Mesendoderm (in vitro differentiated cells): ENCODE data around the gene MFRP. TPM values are rescaled to one million over a fixed set of nuclear protein-coding genes. Genes with fewer than 3 reads are reported as not detected.

Source experiments
- DNase-seq: peaks from one replicate; pipeline ENCODE4 v3.0.0; 2013
- H2AK5ac ChIP-seq: 2 replicates; pipeline ENCODE4 v1.6.1; 2013; ENCODE audit warnings: low read length, inconsistent platforms
- H2BK120ac ChIP-seq: 2 replicates; pipeline ENCODE4 v1.6.1; 2013; ENCODE audit warnings: low read depth, mild to moderate bottlenecking, low read length, moderate library complexity, mixed read lengths
- H2BK15ac ChIP-seq: replicated peaks from 2 replicates; pipeline ENCODE4 v1.6.1; 2013; ENCODE audit warnings: low read depth, mild to moderate bottlenecking, moderate library complexity
- H2BK5ac ChIP-seq: 2 replicates; pipeline ENCODE4 v1.6.1; 2013; ENCODE audit warnings: low read length, inconsistent platforms
- H3K18ac ChIP-seq: 2 replicates; pipeline ENCODE4 v1.6.1; 2013; ENCODE audit warnings: mild to moderate bottlenecking, low read length, mixed read lengths
- H3K23ac ChIP-seq: one replicate; pipeline ENCODE4 v1.6.1; 2013; ENCODE audit warnings: low read length
- H3K27ac ChIP-seq: 2 replicates; pipeline ENCODE4 v1.5.1; 2013; ENCODE audit warnings: low read depth, mild to moderate bottlenecking, inconsistent platforms, low read length, moderate library complexity
- H3K27me3 ChIP-seq: 2 replicates; pipeline ENCODE4 v1.6.1; 2013; ENCODE audit warnings: low read length, control low read depth, mild to moderate bottlenecking, inconsistent platforms; ENCODE audit not compliant: insufficient read depth, poor library complexity
- H3K36me3 ChIP-seq: 2 replicates; pipeline ENCODE4 v1.6.1; 2013; ENCODE audit warnings: low read length, inconsistent platforms; ENCODE audit not compliant: control insufficient read depth, insufficient read depth
- H3K4ac ChIP-seq: one replicate; pipeline ENCODE4 v1.6.1; 2013; ENCODE audit warnings: low read depth, mild to moderate bottlenecking, low read length, moderate library complexity
- H3K4me1 ChIP-seq: 2 replicates; pipeline ENCODE4 v1.6.1; 2013; ENCODE audit warnings: low read depth, low read length, inconsistent platforms; ENCODE audit not compliant: control insufficient read depth
- H3K4me2 ChIP-seq: 2 replicates; pipeline ENCODE4 v1.6.1; 2013; ENCODE audit warnings: low read length
- H3K4me3 ChIP-seq: 2 replicates; pipeline ENCODE4 v1.5.1; 2013; ENCODE audit warnings: mild to moderate bottlenecking, low read length
- H3K56ac ChIP-seq: one replicate; pipeline ENCODE4 v1.6.1; 2013; ENCODE audit warnings: low read length
- H3K79me1 ChIP-seq: 2 replicates; pipeline ENCODE4 v1.6.1; 2013; ENCODE audit warnings: low read length, inconsistent platforms
- H3K79me2 ChIP-seq: 2 replicates; pipeline ENCODE4 v1.6.1; 2013; ENCODE audit warnings: mild to moderate bottlenecking, low read length; ENCODE audit not compliant: control insufficient read depth, insufficient read depth
- H3K9ac ChIP-seq: 2 replicates; pipeline ENCODE4 v1.6.1; 2013; ENCODE audit warnings: low read length, inconsistent platforms
- H4K5ac ChIP-seq: one replicate; pipeline ENCODE4 v1.6.1; 2013; ENCODE audit warnings: low read length
- H4K8ac ChIP-seq: one replicate; pipeline ENCODE4 v1.6.1; 2013; ENCODE audit warnings: low read depth, mild to moderate bottlenecking, control low read depth, low read length, moderate library complexity
- WGBS: extraction: QIAGEN DNeasy Blood & Tissue Kit; methylation state at CpG from one replicate; pipeline ENCODE4 v1.1.7; 2013; ENCODE audit warnings: low lambda C conversion rate, missing lambda C conversion rate; ENCODE audit not compliant: insufficient coverage; ENCODE audit errors: extremely low coverage; 5-methylcytosine and 5-hydroxymethylcytosine counted together
- small RNA-seq: library from polyadenylated mRNA; stranded (forward); fragments of <200 nt; extraction: miRNeasy Mini kit (QIAGEN cat#:217004); gene quantifications from one replicate; pipeline ENCODE3, GENCODE V24; 2013; ENCODE audit not compliant: insufficient read depth

The MFRP gene

GRCh38 chr11:119297938-119298337, 48.6 kb downstream of the MFRP start:
- WGBS = no CpG with 5 or more reads among the region's 3 CpGs
- no peak overlapping the region for H4K8ac ChIP-seq
- H3K9ac ChIP-seq = no peak overlapping the region
- H3K56ac ChIP-seq = no peak overlapping the region
- no peaks in the 10 kb centered on the region for H3K27me3 ChIP-seq
- no peaks in the 10 kb centered on the region for H3K4me1 ChIP-seq
- no peak overlapping the region for H3K4me2 ChIP-seq
- H4K5ac ChIP-seq = no peak overlapping the region
- H3K4me3 ChIP-seq = no peak overlapping the region
- DNase-seq = no peak
- no peaks in the 10 kb centered on the region for H3K79me1 ChIP-seq
- H3K4ac ChIP-seq = no peak overlapping the region
- no peak overlapping the region for H2AK5ac ChIP-seq
- H2BK15ac ChIP-seq = no peak overlapping the region
- no peak overlapping the region for H3K18ac ChIP-seq
- H3K36me3 ChIP-seq = peaks cover 10% of the 10 kb centered on the region
- H2BK5ac ChIP-seq = no peak overlapping the region
- no peak overlapping the region for H2BK120ac ChIP-seq
- H3K79me2 ChIP-seq = no peaks in the 10 kb centered on the region
- no peak overlapping the region for H3K27ac ChIP-seq
- no peak overlapping the region for H3K23ac ChIP-seq

- WGBS = no CpG with 5 or more reads among the region's 3 CpGs
- no peak overlapping the region for H2BK120ac ChIP-seq
- H3K27ac ChIP-seq = no peak overlapping the region
- H3K27me3 ChIP-seq = no peaks in the 10 kb centered on the region
- H3K79me2 ChIP-seq = no peaks in the 10 kb centered on the region
- H3K23ac ChIP-seq = no peak overlapping the region
- H3K18ac ChIP-seq = no peak overlapping the region
- H3K4me1 ChIP-seq = no peaks in the 10 kb centered on the region
- H3K4ac ChIP-seq = no peak overlapping the region
- DNase-seq = peak; percentile 32
- H3K4me2 ChIP-seq = no peak overlapping the region
- no peak overlapping the region for H3K4me3 ChIP-seq
- peaks cover 10% of the 10 kb centered on the region for H3K36me3 ChIP-seq
- no peak overlapping the region for H2AK5ac ChIP-seq
- no peak overlapping the region for H4K5ac ChIP-seq
- H3K79me1 ChIP-seq = no peaks in the 10 kb centered on the region
- no peak overlapping the region for H2BK15ac ChIP-seq
- no peak overlapping the region for H3K9ac ChIP-seq
- H2BK5ac ChIP-seq = no peak overlapping the region
- no peak overlapping the region for H4K8ac ChIP-seq
- no peak overlapping the region for H3K56ac ChIP-seq
Measured at GRCh38 chr11:119295178-119295577, 51.3 kb downstream of the MFRP start.

GRCh38 chr11:119293461-119293860, 53.0 kb downstream of the MFRP start:
- WGBS = no CpG with 5 or more reads among the region's 3 CpGs

GRCh38 chr11:119290894-119291497, 55.5 kb downstream of the MFRP start:
- Histone ChIP-seq H3K27ac (no peak overlapping the region), H3K27me3 (no peaks in the 10 kb centered on the region), H3K4me3 (no peak overlapping the region), H2BK120ac (no peak overlapping the region), H2BK5ac (no peak overlapping the region), H4K8ac (no peak overlapping the region), H2AK5ac (no peak overlapping the region), H3K36me3 (peaks cover 4% of the 10 kb centered on the region), H4K5ac (no peak overlapping the region), H3K9ac (no peak overlapping the region), H3K23ac (no peak overlapping the region), H3K56ac (no peak overlapping the region), H3K4me2 (no peak overlapping the region), H2BK15ac (no peak overlapping the region), H3K4ac (no peak overlapping the region), H3K4me1 (no peaks in the 10 kb centered on the region), H3K79me1 (no peaks in the 10 kb centered on the region), H3K79me2 (no peaks in the 10 kb centered on the region), H3K18ac (no peak overlapping the region)
- DNase-seq = no peak
- no CpG with 5 or more reads among the region's 10 CpGs for WGBS

More at GRCh38 chr11:119293461-119293860, 53.0 kb downstream of the MFRP start:
- no peak overlapping the region for H2AK5ac ChIP-seq
- H3K79me1 ChIP-seq = no peaks in the 10 kb centered on the region
- no peaks in the 10 kb centered on the region for H3K79me2 ChIP-seq
- H4K8ac ChIP-seq = no peak overlapping the region
- H3K56ac ChIP-seq = no peak overlapping the region
- H2BK15ac ChIP-seq = no peak overlapping the region
- H4K5ac ChIP-seq = no peak overlapping the region
- H3K4ac ChIP-seq = no peak overlapping the region
- H3K9ac ChIP-seq = no peak overlapping the region
- no peak overlapping the region for H2BK5ac ChIP-seq
- H3K23ac ChIP-seq = no peak overlapping the region
- no peaks in the 10 kb centered on the region for H3K4me1 ChIP-seq
- peaks cover 2% of the 10 kb centered on the region for H3K36me3 ChIP-seq
- H3K27me3 ChIP-seq = no peaks in the 10 kb centered on the region
- no peak overlapping the region for H3K4me3 ChIP-seq
- no peak overlapping the region for H3K18ac ChIP-seq
- H2BK120ac ChIP-seq = no peak overlapping the region
- H3K27ac ChIP-seq = no peak overlapping the region
- DNase-seq = no peak
- H3K4me2 ChIP-seq = no peak overlapping the region

Small RNA genes within 50 kb of the gene (small RNA-seq; reads per million reads assigned to genes)
- gene RF01225 (not detected), gene RNU6-262P (not detected)
